Naive thymus-derived CD4-positive, alpha-beta T cell (primary cell): Measurements from ENCODE around the gene M1AP. TPM values are rescaled to one million over a fixed set of nuclear protein-coding genes. Genes with fewer than 3 reads are reported as not detected.

ENCODE experiments used
- ATAC-seq: fragments of 150-1000 bp; cut with Tn5 transposase; 2 replicates; pipeline ENCODE4 v1.10.0; 2021; ENCODE audit warnings: mild to moderate bottlenecking, moderate library complexity
- CTCF ChIA-PET: fragments of 350-600 bp; sonication (Branson Sonifier 250); formaldehyde crosslinking; loops from one replicate; lab custom pipeline; 2021; ENCODE audit warnings: antibody characterized with exemption; lab: Charles Lee
- POLR2A ChIA-PET: fragments of 350-600 bp; sonication (Branson Sonifier 250); formaldehyde crosslinking; loops from one replicate; lab custom pipeline; 2021; ENCODE audit warnings: antibody characterized with exemption, inconsistent platforms; lab: Charles Lee
- DNase-seq, 9 donors: peaks; one replicate each; pipeline versions ENCODE4 v3.0.0 to v3.0.0-alpha.2; 2020 to 2022; ENCODE audit warnings: mixed read lengths in 1 of 9
- H3K27ac ChIP-seq: one replicate; pipeline ENCODE4 v1.7.0; 2013; ENCODE audit warnings: mild to moderate bottlenecking, low read depth, low read length, moderate library complexity
- H3K27me3 ChIP-seq, 2 donors: one replicate each; pipeline ENCODE4 v1.7.0; 2013; ENCODE audit warnings: low read length in 2 of 2, mild to moderate bottlenecking in 2 of 2, moderate library complexity in 2 of 2; ENCODE audit not compliant: control insufficient read depth in 2 of 2, insufficient read depth in 2 of 2
- H3K36me3 ChIP-seq, 3 experiments: 1 replicate in 2 of 3; 2 replicates in 1 of 3; pipeline ENCODE4 v1.7.0; 2013; ENCODE audit warnings: low read length in 3 of 3, mild to moderate bottlenecking in 3 of 3, moderate library complexity in 1 of 3; ENCODE audit not compliant: insufficient read depth in 3 of 3, control insufficient read depth in 2 of 3
- H3K4me1 ChIP-seq, 2 donors: one replicate each; pipeline ENCODE4 v1.7.0; 2013; ENCODE audit warnings: low read length in 2 of 2, mild to moderate bottlenecking in 2 of 2, moderate library complexity in 1 of 2; ENCODE audit not compliant: control insufficient read depth in 2 of 2, insufficient read depth in 2 of 2
- H3K4me3 ChIP-seq: 2 replicates; pipeline ENCODE4 v1.7.0; 2013; ENCODE audit warnings: mild to moderate bottlenecking, low read length
- H3K9me3 ChIP-seq, 3 experiments: 1 replicate in 2 of 3; 2 replicates in 1 of 3; pipeline ENCODE4 v1.7.0; 2013; ENCODE audit warnings: low read length in 3 of 3; ENCODE audit not compliant: control insufficient read depth in 2 of 3
- H3K27ac Mint-ChIP-seq, 9 donors: one replicate each; pipeline ENCODE4 v1.8.0; 2020 to 2022; ENCODE audit warnings: mixed read lengths in 9 of 9, mild to moderate bottlenecking in 8 of 9, moderate library complexity in 5 of 9, inconsistent platforms in 2 of 9
- H3K27me3 Mint-ChIP-seq, 5 donors: one replicate each; pipeline ENCODE4 v1.8.0; 2021 to 2022; ENCODE audit warnings: mixed read lengths in 5 of 5, mild to moderate bottlenecking in 1 of 5
- H3K36me3 Mint-ChIP-seq, 5 donors: one replicate each; pipeline ENCODE4 v1.8.0; 2020 to 2022; ENCODE audit warnings: mixed read lengths in 5 of 5, mild to moderate bottlenecking in 3 of 5, inconsistent platforms in 1 of 5
- H3K4me1 Mint-ChIP-seq, 7 donors: one replicate each; pipeline ENCODE4 v1.8.0; 2020 to 2022; ENCODE audit warnings: mixed read lengths in 7 of 7, mild to moderate bottlenecking in 3 of 7, inconsistent platforms in 1 of 7
- H3K4me3 Mint-ChIP-seq, 10 donors: one replicate each; pipeline ENCODE4 v1.8.0; 2020 to 2022; ENCODE audit warnings: mild to moderate bottlenecking in 10 of 10, mixed read lengths in 10 of 10, moderate library complexity in 6 of 10, inconsistent platforms in 2 of 10
- H3K9me3 Mint-ChIP-seq, 11 donors: one replicate each; pipeline ENCODE4 v1.8.0; 2020 to 2022; ENCODE audit warnings: mixed read lengths in 11 of 11, mild to moderate bottlenecking in 4 of 11, inconsistent platforms in 1 of 11, moderate library complexity in 1 of 11
- intact Hi-C, 2 donors: fragments of 100-400 bp; cut with micrococcal nuclease; formaldehyde crosslinking; loops; one replicate each; pipeline ENCODE4 v1.15.1; 2023
- polyA plus RNA-seq, 2 donors: library from polyadenylated mRNA; unstranded; fragments of 300-500 nt; fragmentation: Illumina TruSeq; gene quantifications; one replicate each; pipeline ENCODE4 v1.2.3, GENCODE V29; 2021
- total RNA-seq, 6 experiments: library from RNA in 5 of 6; stranded (reverse) in 5 of 6; gene quantifications; 1 replicate in 5 of 6; 2 replicates in 1 of 6; pipeline ENCODE4 v1.2.3 and lab custom pipeline; 2021 to 2026

The M1AP gene
- total and polyA plus RNA-seq, 7 experiments from 2014 or later: 0.39 TPM; not detected in 6

DNA sequence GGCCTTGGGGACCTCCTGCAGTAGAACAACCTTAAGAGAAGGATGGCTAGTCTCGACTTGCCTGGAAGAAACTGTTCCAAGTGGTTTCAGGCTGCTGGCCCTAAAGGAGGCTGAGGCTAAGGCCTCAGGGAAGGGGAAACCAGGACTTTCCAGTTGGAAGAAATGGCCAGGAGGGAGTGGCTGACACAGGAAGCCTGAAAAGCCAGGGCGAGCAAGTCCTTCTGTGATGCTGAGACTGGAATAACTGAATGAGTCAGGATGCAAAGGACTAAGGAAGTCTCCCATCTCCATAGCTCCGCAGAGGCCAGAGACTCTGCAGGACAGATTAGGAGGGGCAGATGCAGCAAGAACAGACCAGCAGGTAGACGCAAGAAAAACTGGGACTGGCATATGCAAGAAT, 111.0 kb downstream of the M1AP start:
- POLR2A ChIA-PET: no interaction called here
- no peak overlapping the region for H3K4me3 ChIP-seq
- intact Hi-C loops: loop anchor here (10.0 kb wide), 3 partner anchors 202 to 712 kb away; partner anchors contain the start of gene STAMBP (in 1 of the 2)

DNA sequence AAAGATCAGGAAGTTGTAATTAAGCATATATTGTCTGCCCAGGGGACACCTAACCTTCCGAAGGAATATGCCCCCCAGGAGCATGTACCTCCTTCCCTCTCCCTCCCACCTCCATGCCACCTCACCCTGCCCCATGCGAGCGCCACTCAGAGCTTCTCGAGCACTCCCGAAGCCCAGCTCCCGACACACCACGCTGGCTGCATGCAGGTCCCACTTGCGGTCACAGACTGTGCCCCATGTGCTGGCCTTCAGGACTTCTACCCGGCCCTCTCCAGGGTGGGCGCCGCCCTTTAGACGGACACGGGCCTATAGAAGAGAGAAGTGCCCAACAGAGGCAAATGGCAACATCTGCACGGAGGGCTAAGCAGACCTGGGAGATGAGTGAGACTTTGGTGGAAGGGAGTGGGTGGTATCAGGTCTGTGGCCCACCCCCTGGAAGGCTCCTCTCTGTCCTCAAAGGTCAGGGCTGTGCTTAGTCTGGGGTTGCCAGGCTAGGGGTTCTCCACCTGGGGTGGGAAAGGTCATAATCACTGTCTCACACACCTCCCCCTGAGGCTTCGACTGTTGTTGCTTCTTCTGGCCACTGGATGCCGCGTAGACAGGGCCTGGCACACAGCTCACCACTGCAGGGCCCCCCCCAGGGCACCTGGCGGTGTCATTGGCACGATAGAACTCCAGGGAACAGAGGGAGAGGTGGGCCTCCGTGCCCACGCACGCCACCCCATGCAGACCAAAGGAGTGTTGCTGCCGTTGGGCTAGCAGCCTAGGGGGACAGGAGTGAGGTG, 111.8 kb downstream of the M1AP start:
- ChIA-PET POLR2A (no interaction called here), CTCF (interaction anchor here (1.1 kb wide), 1 partner anchor 8 kb away, joined by 6 read pairs; no protein-coding TSS in a partner anchor)

More for the DNA sequence above, 111.0 kb downstream of the M1AP start:
- Mint-ChIP-seq H3K9me3 (no peaks in the 10 kb centered on the region), H3K4me1 (peaks cover 2 to 14% (median 3%) of the 10 kb centered on the region in 7 donors), H3K27me3 (peaks cover 15 to 30% (median 19%) of the 10 kb centered on the region in 5 donors), H3K4me3 (no peak overlapping the region), H3K36me3 (peaks cover 0 to 6% (median 2%) of the 10 kb centered on the region in 5 donors), H3K27ac (peak overlapping the region in 2 of 9 donors; percentile 11 to 31)
- no peak overlapping the region for H3K27ac ChIP-seq
- no peak for ATAC-seq
- CTCF ChIA-PET: no interaction called here
- no peaks in the 10 kb centered on the region for H3K9me3 ChIP-seq
- no peaks in the 10 kb centered on the region for H3K4me1 ChIP-seq
- peaks cover 3 to 5% of the 10 kb centered on the region in 2 donors for H3K27me3 ChIP-seq
- DNase-seq: no peak
- peaks cover 0 to 13% (median 0%) of the 10 kb centered on the region in 3 experiments for H3K36me3 ChIP-seq

DNA sequence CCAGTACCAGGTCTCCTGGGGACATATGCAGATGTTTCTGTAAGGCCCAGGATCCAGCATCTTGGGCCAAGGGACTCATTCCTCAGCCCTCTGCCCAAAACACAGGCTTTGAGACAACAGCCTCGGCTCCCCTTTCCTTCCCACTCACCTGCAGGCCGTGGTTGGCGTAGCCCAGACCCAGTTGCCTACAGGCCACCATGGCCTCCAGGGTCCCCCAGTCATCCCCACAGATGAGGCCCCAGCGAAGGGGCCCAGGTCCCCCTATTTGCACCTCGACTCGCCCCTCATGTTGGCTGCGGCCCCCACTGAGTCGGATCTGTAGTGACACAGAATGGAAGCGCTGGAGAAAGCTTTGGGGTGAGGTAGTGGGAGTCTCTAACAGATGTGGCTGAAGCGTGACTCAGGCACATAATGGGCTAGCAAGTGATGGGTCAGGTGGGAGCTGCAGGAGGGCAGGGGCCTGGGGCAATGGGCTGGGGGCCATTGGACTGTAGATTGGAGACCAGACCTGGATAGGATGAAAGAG, 112.6 kb downstream of the M1AP start:
- Mint-ChIP-seq H3K4me1 (peaks cover 13 to 31% (median 19%) of the 10 kb centered on the region in 7 donors), H3K9me3 (no peaks in the 10 kb centered on the region), H3K36me3 (peaks cover 0 to 9% (median 5%) of the 10 kb centered on the region in 5 donors), H3K27ac (no peak overlapping the region), H3K27me3 (peaks cover 11 to 25% (median 17%) of the 10 kb centered on the region in 5 donors), H3K4me3 (no peak overlapping the region)
- H3K27ac ChIP-seq: no peak overlapping the region
- CTCF ChIA-PET: interaction anchor here (1.1 kb wide), 1 partner anchor 8 kb away, joined by 6 read pairs; no protein-coding TSS in a partner anchor
- ATAC-seq (no peak), DNase-seq (no peak)
- intact Hi-C loops: loop anchor here (10.0 kb wide), 3 partner anchors 201 to 711 kb away; partner anchors contain the start of gene STAMBP (in 1 of the 2)
- no peak overlapping the region for H3K4me3 ChIP-seq
- no peaks in the 10 kb centered on the region for H3K9me3 ChIP-seq
- POLR2A ChIA-PET: no interaction called here
- H3K27me3 ChIP-seq: peaks cover 0 to 5% of the 10 kb centered on the region in 2 donors
- H3K4me1 ChIP-seq: peaks cover 11 to 14% of the 10 kb centered on the region in 2 donors
- peaks cover 0 to 13% (median 0%) of the 10 kb centered on the region in 3 experiments for H3K36me3 ChIP-seq

More for the DNA sequence above, 111.8 kb downstream of the M1AP start:
- intact Hi-C loops: loop anchor here (10.0 kb wide), 3 partner anchors 202 to 712 kb away; partner anchors contain the start of gene STAMBP (in 1 of the 2)
- Mint-ChIP-seq H3K4me1 (peaks cover 7 to 22% (median 11%) of the 10 kb centered on the region in 7 donors), H3K4me3 (no peak overlapping the region), H3K36me3 (peaks cover 0 to 9% (median 5%) of the 10 kb centered on the region in 5 donors), H3K27ac (peak overlapping the region in 1 of 9 donors; percentile 11), H3K27me3 (peaks cover 14 to 30% (median 17%) of the 10 kb centered on the region in 5 donors), H3K9me3 (no peaks in the 10 kb centered on the region)
- no peak overlapping the region for H3K4me3 ChIP-seq
- H3K36me3 ChIP-seq: peaks cover 0 to 13% (median 0%) of the 10 kb centered on the region in 3 experiments
- H3K27me3 ChIP-seq: peaks cover 3 to 5% of the 10 kb centered on the region in 2 donors
- DNase-seq: no peak
- peaks cover 3 to 6% of the 10 kb centered on the region in 2 donors for H3K4me1 ChIP-seq
- ATAC-seq: no peak
- no peaks in the 10 kb centered on the region for H3K9me3 ChIP-seq
- H3K27ac ChIP-seq: no peak overlapping the region

DNA sequence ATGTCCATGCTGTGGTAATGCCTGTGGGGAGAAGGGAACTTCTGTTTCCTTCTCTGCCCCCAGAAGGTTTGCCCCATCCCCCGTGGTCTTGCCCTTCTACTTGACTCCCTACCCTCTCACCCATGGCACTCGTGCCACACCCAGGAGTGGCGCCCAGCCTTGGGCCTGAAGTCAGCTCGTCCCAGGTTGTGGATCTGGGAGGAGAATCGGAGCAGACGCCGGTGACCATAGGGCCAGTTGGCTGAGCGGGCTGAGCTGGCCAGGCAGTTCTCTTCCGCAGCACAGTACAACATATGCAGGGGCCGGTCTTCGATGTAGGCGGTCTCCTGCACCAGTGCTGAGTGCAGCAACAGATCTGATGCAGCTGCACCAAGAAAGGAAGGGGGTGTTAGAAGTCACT, 113.7 kb downstream of the M1AP start:
- POLR2A ChIA-PET: interaction anchor here (1.0 to 1.1 kb wide), 2 partner anchors 27 to 76 kb away, joined by 3 read pairs; partner anchors contain the start of gene WBP1
- no peak overlapping the region for H3K4me3 Mint-ChIP-seq
- DNase-seq (no peak), ATAC-seq (no peak)
- Histone ChIP-seq H3K4me3 (no peak overlapping the region), H3K36me3 (peaks cover 0 to 20% (median 0%) of the 10 kb centered on the region in 3 experiments), H3K4me1 (peaks cover 11 to 15% of the 10 kb centered on the region in 2 donors), H3K27me3 (no peaks in the 10 kb centered on the region), H3K27ac (no peak overlapping the region), H3K9me3 (no peaks in the 10 kb centered on the region)
- peaks cover 0 to 9% (median 5%) of the 10 kb centered on the region in 5 donors for H3K36me3 Mint-ChIP-seq
- H3K27ac Mint-ChIP-seq: no peak overlapping the region
- peaks cover 4 to 24% (median 14%) of the 10 kb centered on the region in 5 donors for H3K27me3 Mint-ChIP-seq
- CTCF ChIA-PET: no interaction called here
- intact Hi-C loops: loop anchor here (5.0 to 10.0 kb wide), 5 partner anchors 200 to 1302 kb away; partner anchors contain the start of genes CCT7 (in 1 of the 2), PRADC1 (in 1 of the 2) and STAMBP (in 1 of the 2)
- H3K9me3 Mint-ChIP-seq: no peaks in the 10 kb centered on the region
- H3K4me1 Mint-ChIP-seq: peaks cover 13 to 30% (median 20%) of the 10 kb centered on the region in 7 donors

DNA sequence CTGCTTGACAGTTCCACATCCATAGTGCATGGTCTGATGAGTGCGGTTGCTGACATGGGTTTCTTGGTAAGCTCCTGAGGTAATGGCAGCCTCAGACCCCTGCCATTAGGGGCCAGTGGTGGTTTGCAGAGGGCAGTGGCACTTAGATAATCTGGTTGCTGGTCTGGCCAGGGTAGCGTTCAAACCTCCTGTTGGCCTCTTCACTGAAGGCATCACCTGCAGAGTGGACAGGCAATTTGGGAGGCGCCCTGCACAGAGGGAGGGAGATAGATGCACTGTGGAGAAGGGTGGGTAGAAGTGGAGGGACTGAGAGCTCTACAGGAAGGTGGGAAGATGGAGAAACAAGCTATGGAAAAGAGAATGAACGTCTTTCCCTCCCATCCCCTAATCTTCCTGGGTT, 114.7 kb downstream of the M1AP start:
- CTCF ChIA-PET: interaction anchor here (2.0 to 2.1 kb wide), 3 partner anchors 51 to 55 kb away, joined by 5 to 18 read pairs (median 10); partner anchors contain the start of genes CCDC142 and TTC31
- peaks cover 0 to 14% (median 5%) of the 10 kb centered on the region in 5 donors for H3K36me3 Mint-ChIP-seq
- peaks cover 21 to 29% (median 24%) of the 10 kb centered on the region in 7 donors for H3K4me1 Mint-ChIP-seq
- H3K4me1 ChIP-seq: peaks cover 11 to 20% of the 10 kb centered on the region in 2 donors
- H3K4me3 ChIP-seq: no peak overlapping the region
- intact Hi-C loops: loop anchor here (5.0 to 10.0 kb wide), 5 partner anchors 199 to 1301 kb away; partner anchors contain the start of genes CCT7 (in 1 of the 2), PRADC1 (in 1 of the 2) and STAMBP (in 1 of the 2)
- H3K9me3 Mint-ChIP-seq: no peaks in the 10 kb centered on the region
- POLR2A ChIA-PET: interaction anchor here (0.8 to 1.1 kb wide), 3 partner anchors 20 to 51 kb away, joined by 3 to 4 read pairs (median 3); partner anchors contain the start of genes CCDC142, LOXL3 and TTC31
- H3K36me3 ChIP-seq: peaks cover 0 to 25% (median 0%) of the 10 kb centered on the region in 3 experiments
- no peak overlapping the region for H3K4me3 Mint-ChIP-seq
- no peak for ATAC-seq
- H3K9me3 ChIP-seq: no peaks in the 10 kb centered on the region
- H3K27ac ChIP-seq: no peak overlapping the region
- DNase-seq: no peak
- H3K27me3 Mint-ChIP-seq: peaks cover 4 to 15% (median 10%) of the 10 kb centered on the region in 5 donors
- no peak overlapping the region for H3K27ac Mint-ChIP-seq
- no peaks in the 10 kb centered on the region for H3K27me3 ChIP-seq
